Right atrium auricular region (tissue), 2 donors: Measurements from ENCODE around the gene LPO. TPM values are rescaled to one million over a fixed set of nuclear protein-coding genes. Genes with fewer than 3 reads are reported as not detected.

ENCODE experiments used
- DNase-seq: peaks from one replicate; pipeline ENCODE4 v3.0.0-alpha.2; 2019; ENCODE audit warnings: low spot score
- H3K27ac ChIP-seq, 2 donors: fragments of 200-600 bp; sonication (generic); 1 replicate in 1 of 2; 2 replicates in 1 of 2; pipeline ENCODE4 v1.5.1; 2016 to 2019
- H3K27me3 ChIP-seq, 2 donors: fragments of 200-600 bp; sonication (generic); one replicate each; pipeline versions ENCODE4 v1.5.1 to v1.6.0; 2017 to 2019
- H3K36me3 ChIP-seq: fragments of 200-600 bp; sonication (generic); one replicate; pipeline ENCODE4 v1.5.1; 2016
- H3K4me1 ChIP-seq, 2 donors: fragments of 200-600 bp; sonication (generic); one replicate each; pipeline versions ENCODE4 v1.5.1 to v1.6.0; 2017 to 2019
- H3K4me3 ChIP-seq, 2 donors: fragments of 200-600 bp; sonication (generic); 1 replicate in 1 of 2; 2 replicates in 1 of 2; pipeline ENCODE4 v1.5.1; 2017 to 2019; ENCODE audit warnings: mild to moderate bottlenecking in 1 of 2, moderate library complexity in 1 of 2
- H3K9me3 ChIP-seq, 2 donors: fragments of 200-600 bp; sonication (generic); one replicate each; pipeline ENCODE4 v1.5.1; 2019
- CTCF ChIP-seq, 2 donors: fragments of 200-600 bp; sonication (generic); IDR thresholded peaks; one replicate each; pipeline ENCODE4 v1.5.1; 2019; ENCODE audit warnings: antibody characterized with exemption in 2 of 2
- total RNA-seq, 2 donors: library from RNA; depleted of rRNA; stranded (reverse); fragments of >200 nt; gene quantifications; one replicate each; pipeline ENCODE4 v1.1.0, GENCODE V29; 2016

Gene LPO
- total RNA-seq, 2 donors from 2014 or later, result not detected

GRCh38 chr17:58277107-58277801, 38.9 kb downstream of the LPO start:
- Histone ChIP-seq H3K4me1 (peaks cover 0 to 9% of the 10 kb centered on the region in 2 donors), H3K27me3 (no peaks in the 10 kb centered on the region), H3K9me3 (no peaks in the 10 kb centered on the region), H3K4me3 (no peak overlapping the region), H3K36me3 (no peaks in the 10 kb centered on the region), H3K27ac (no peak overlapping the region)
- peak in 1 of 2 donors; percentile 27 for TF ChIP-seq CTCF (IDR thresholded peaks at IDR 0.05)
- peak; percentile 21 for DNase-seq

DNA sequence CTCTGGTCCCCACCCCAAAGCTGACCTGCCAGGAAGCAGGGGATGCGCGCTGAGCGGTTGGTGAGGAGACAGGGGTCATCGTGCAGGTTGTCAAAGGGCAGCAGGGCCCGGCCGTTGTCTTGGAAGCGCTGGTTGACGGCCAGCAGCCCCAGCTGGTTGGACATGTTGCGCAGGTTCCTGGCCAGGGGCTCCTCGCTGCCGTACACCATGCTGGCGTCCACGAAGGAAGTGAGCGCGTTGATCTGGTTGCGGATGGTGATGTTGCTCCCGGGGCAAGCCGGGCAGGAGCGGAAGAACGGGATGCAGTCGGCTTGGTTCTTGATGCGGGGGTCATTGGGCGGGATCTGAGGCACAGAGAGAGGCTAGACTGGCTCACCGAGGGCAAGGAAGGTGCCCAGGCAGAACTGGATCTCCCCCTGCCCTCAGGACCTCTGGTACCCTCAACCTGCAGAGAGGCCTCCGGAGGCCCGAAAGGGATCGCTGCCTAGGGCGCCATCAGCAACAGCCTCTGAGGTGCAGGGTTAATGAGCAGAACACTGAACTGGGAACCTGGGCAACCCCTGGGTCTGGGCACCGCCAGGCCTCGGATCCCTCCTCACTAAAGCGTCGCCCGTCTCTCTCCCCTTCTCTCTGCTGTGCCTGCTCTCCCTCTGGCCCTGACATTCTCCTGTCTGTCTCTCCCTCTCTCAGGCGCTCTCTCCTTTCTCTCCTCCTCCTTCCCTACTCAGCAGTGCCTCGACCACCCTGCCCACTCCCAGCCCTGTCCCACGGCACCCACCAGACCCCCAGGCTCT, 39.6 kb downstream of the LPO start:
- H3K36me3 ChIP-seq, result no peaks in the 10 kb centered on the region
- no peak for TF ChIP-seq CTCF (IDR thresholded peaks at IDR 0.05)
- H3K27ac ChIP-seq, result no peak overlapping the region
- no peaks in the 10 kb centered on the region for H3K27me3 ChIP-seq
- peak; percentile 47 for DNase-seq
- no peaks in the 10 kb centered on the region for H3K9me3 ChIP-seq
- H3K4me3 ChIP-seq, result no peak overlapping the region
- peaks cover 0 to 9% of the 10 kb centered on the region in 2 donors for H3K4me1 ChIP-seq

GRCh38 chr17:58278661-58279015, 40.3 kb downstream of the LPO start:
- no peaks in the 10 kb centered on the region for H3K27me3 ChIP-seq
- TF ChIP-seq CTCF (IDR thresholded peaks at IDR 0.05), result no peak
- no peaks in the 10 kb centered on the region for H3K36me3 ChIP-seq
- H3K4me1 ChIP-seq, result peaks cover 0 to 9% of the 10 kb centered on the region in 2 donors
- H3K4me3 ChIP-seq, result peak overlapping the region in 1 of 2 donors; percentile 33
- H3K27ac ChIP-seq, result no peak overlapping the region
- no peaks in the 10 kb centered on the region for H3K9me3 ChIP-seq
- peak; percentile 59 for DNase-seq

- Histone ChIP-seq H3K9me3 (no peaks in the 10 kb centered on the region), H3K27me3 (no peaks in the 10 kb centered on the region), H3K4me1 (peaks cover 0 to 9% of the 10 kb centered on the region in 2 donors), H3K36me3 (no peaks in the 10 kb centered on the region), H3K27ac (peak overlapping the region in 1 of 2 donors; percentile 5), H3K4me3 (peak overlapping the region in 1 of 2 donors; percentile 33)
- TF ChIP-seq CTCF (IDR thresholded peaks at IDR 0.05), result no peak
- peak; percentile 73 for DNase-seq
These were observed 40.8 kb downstream of the LPO start for GRCh38 chr17:58279016-58279711.

DNA sequence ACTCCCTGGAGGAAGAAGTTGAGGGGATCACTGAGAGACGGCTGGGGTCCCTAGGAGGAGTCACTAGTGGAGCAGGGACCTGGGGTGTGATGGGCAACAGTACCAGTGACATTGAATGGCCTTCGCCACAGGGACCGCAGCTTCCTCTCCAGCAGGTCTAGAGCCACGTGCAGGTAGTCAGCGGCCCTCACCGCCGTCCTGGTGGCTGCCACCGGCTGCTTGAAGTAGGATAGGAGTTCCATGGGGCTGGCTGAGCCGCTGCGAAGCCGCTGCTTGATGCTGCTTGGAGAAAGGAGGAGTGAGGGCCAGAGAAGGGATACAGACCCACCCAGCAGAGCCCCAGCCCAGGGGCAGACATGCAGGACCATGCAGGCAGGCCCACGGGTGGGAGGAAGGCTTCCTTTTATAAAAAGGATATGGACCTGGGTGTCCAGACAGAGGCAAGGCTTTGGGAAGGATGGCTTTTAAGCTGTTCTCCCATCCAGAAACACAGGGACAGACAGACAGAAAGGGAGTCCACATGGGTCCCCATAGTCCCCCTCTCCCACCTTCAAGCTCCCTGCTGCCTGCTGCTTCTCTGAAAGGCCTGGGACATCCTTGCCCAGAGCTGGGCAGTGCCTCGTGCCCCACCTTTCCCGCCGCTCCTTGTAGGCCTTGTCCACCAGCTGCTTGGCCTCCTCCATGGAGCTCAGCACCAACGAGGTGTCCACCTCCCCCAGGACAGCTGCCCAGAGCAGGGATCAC, 41.5 kb downstream of the LPO start:
- no peaks in the 10 kb centered on the region for H3K27me3 ChIP-seq
- no peak overlapping the region for H3K27ac ChIP-seq
- DNase-seq, result peak; percentile 56
- H3K4me1 ChIP-seq, result peaks cover 0 to 9% of the 10 kb centered on the region in 2 donors
- no peaks in the 10 kb centered on the region for H3K36me3 ChIP-seq
- no peak overlapping the region for H3K4me3 ChIP-seq
- no peaks in the 10 kb centered on the region for H3K9me3 ChIP-seq
- TF ChIP-seq CTCF (IDR thresholded peaks at IDR 0.05), result no peak
